Mesendoderm (in vitro differentiated cells): ENCODE data around the gene BACH2.
"Not testable (repeated sequence)": the region's sequence is repeated elsewhere in the genome, so short reads cannot be mapped to it uniquely, and the experiment has no call there.

Experiments
- DNase-seq: peaks from one replicate; pipeline ENCODE4 v3.0.0; 2013
- H2AK5ac ChIP-seq: 2 replicates; pipeline ENCODE4 v1.6.1; 2013; ENCODE audit warnings: low read length, inconsistent platforms
- H2BK120ac ChIP-seq: 2 replicates; pipeline ENCODE4 v1.6.1; 2013; ENCODE audit warnings: low read depth, mild to moderate bottlenecking, low read length, moderate library complexity, mixed read lengths
- H2BK15ac ChIP-seq: replicated peaks from 2 replicates; pipeline ENCODE4 v1.6.1; 2013; ENCODE audit warnings: low read depth, mild to moderate bottlenecking, moderate library complexity
- H2BK5ac ChIP-seq: 2 replicates; pipeline ENCODE4 v1.6.1; 2013; ENCODE audit warnings: low read length, inconsistent platforms
- H3K18ac ChIP-seq: 2 replicates; pipeline ENCODE4 v1.6.1; 2013; ENCODE audit warnings: mild to moderate bottlenecking, low read length, mixed read lengths
- H3K23ac ChIP-seq: one replicate; pipeline ENCODE4 v1.6.1; 2013; ENCODE audit warnings: low read length
- H3K27ac ChIP-seq: 2 replicates; pipeline ENCODE4 v1.5.1; 2013; ENCODE audit warnings: low read depth, mild to moderate bottlenecking, inconsistent platforms, low read length, moderate library complexity
- H3K27me3 ChIP-seq: 2 replicates; pipeline ENCODE4 v1.6.1; 2013; ENCODE audit warnings: low read length, control low read depth, mild to moderate bottlenecking, inconsistent platforms; ENCODE audit not compliant: insufficient read depth, poor library complexity
- H3K36me3 ChIP-seq: 2 replicates; pipeline ENCODE4 v1.6.1; 2013; ENCODE audit warnings: low read length, inconsistent platforms; ENCODE audit not compliant: control insufficient read depth, insufficient read depth
- H3K4ac ChIP-seq: one replicate; pipeline ENCODE4 v1.6.1; 2013; ENCODE audit warnings: low read depth, mild to moderate bottlenecking, low read length, moderate library complexity
- H3K4me1 ChIP-seq: 2 replicates; pipeline ENCODE4 v1.6.1; 2013; ENCODE audit warnings: low read depth, low read length, inconsistent platforms; ENCODE audit not compliant: control insufficient read depth
- H3K4me2 ChIP-seq: 2 replicates; pipeline ENCODE4 v1.6.1; 2013; ENCODE audit warnings: low read length
- H3K4me3 ChIP-seq: 2 replicates; pipeline ENCODE4 v1.5.1; 2013; ENCODE audit warnings: mild to moderate bottlenecking, low read length
- H3K56ac ChIP-seq: one replicate; pipeline ENCODE4 v1.6.1; 2013; ENCODE audit warnings: low read length
- H3K79me1 ChIP-seq: 2 replicates; pipeline ENCODE4 v1.6.1; 2013; ENCODE audit warnings: low read length, inconsistent platforms
- H3K79me2 ChIP-seq: 2 replicates; pipeline ENCODE4 v1.6.1; 2013; ENCODE audit warnings: mild to moderate bottlenecking, low read length; ENCODE audit not compliant: control insufficient read depth, insufficient read depth
- H3K9ac ChIP-seq: 2 replicates; pipeline ENCODE4 v1.6.1; 2013; ENCODE audit warnings: low read length, inconsistent platforms
- H4K5ac ChIP-seq: one replicate; pipeline ENCODE4 v1.6.1; 2013; ENCODE audit warnings: low read length
- H4K8ac ChIP-seq: one replicate; pipeline ENCODE4 v1.6.1; 2013; ENCODE audit warnings: low read depth, mild to moderate bottlenecking, control low read depth, low read length, moderate library complexity
- WGBS: extraction: QIAGEN DNeasy Blood & Tissue Kit; methylation state at CpG from one replicate; pipeline ENCODE4 v1.1.7; 2013; ENCODE audit warnings: low lambda C conversion rate, missing lambda C conversion rate; ENCODE audit not compliant: insufficient coverage; ENCODE audit errors: extremely low coverage; 5-methylcytosine and 5-hydroxymethylcytosine counted together

The BACH2 gene

GRCh38 chr6:90332978-90333543, 36.4 kb upstream of the BACH2 start:
- H3K9ac ChIP-seq, H2AK5ac ChIP-seq, H3K36me3 ChIP-seq, H3K18ac ChIP-seq, H3K23ac ChIP-seq, H3K4ac ChIP-seq, H3K79me2 ChIP-seq, H3K27me3 ChIP-seq, H3K4me2 ChIP-seq, H2BK15ac ChIP-seq, H4K5ac ChIP-seq, H4K8ac ChIP-seq, DNase-seq, H2BK5ac ChIP-seq, H2BK120ac ChIP-seq, H3K79me1 ChIP-seq, H3K4me3 ChIP-seq, H3K4me1 ChIP-seq, H3K27ac ChIP-seq, H3K56ac ChIP-seq: not testable (repeated sequence)
- WGBS = no CpG with 5 or more reads among the region's 2 CpGs

GRCh38 chr6:90329386-90330077, 32.9 kb upstream of the BACH2 start:
- Histone ChIP-seq H3K79me1 (no peaks in the 10 kb centered on the region), H3K4me2 (no peak overlapping the region), H3K4me1 (no peaks in the 10 kb centered on the region), H4K5ac (no peak overlapping the region), H2BK120ac (no peak overlapping the region), H3K4ac (no peak overlapping the region), H2BK5ac (no peak overlapping the region), H2AK5ac (no peak overlapping the region), H3K23ac (no peak overlapping the region), H2BK15ac (no peak overlapping the region), H3K18ac (no peak overlapping the region), H3K27me3 (no peaks in the 10 kb centered on the region), H3K56ac (no peak overlapping the region), H3K27ac (no peak overlapping the region), H3K79me2 (no peaks in the 10 kb centered on the region), H4K8ac (no peak overlapping the region), H3K9ac (no peak overlapping the region), H3K4me3 (no peak overlapping the region), H3K36me3 (no peaks in the 10 kb centered on the region)
- WGBS = no CpG with 5 or more reads among the region's 2 CpGs
- DNase-seq = peak; percentile 96

GRCh38 chr6:90328004-90328403, 31.4 kb upstream of the BACH2 start:
- H3K4me3 ChIP-seq = no peak overlapping the region
- H3K18ac ChIP-seq = no peak overlapping the region
- no peak overlapping the region for H3K4ac ChIP-seq
- H4K8ac ChIP-seq = no peak overlapping the region
- no peak overlapping the region for H3K27ac ChIP-seq
- no peak overlapping the region for H3K4me2 ChIP-seq
- H2BK5ac ChIP-seq = no peak overlapping the region
- H2BK15ac ChIP-seq = no peak overlapping the region
- H4K5ac ChIP-seq = no peak overlapping the region
- H3K4me1 ChIP-seq = no peaks in the 10 kb centered on the region
- no peak overlapping the region for H2BK120ac ChIP-seq
- no peak overlapping the region for H2AK5ac ChIP-seq
- H3K9ac ChIP-seq = no peak overlapping the region
- DNase-seq = no peak
- H3K23ac ChIP-seq = no peak overlapping the region
- H3K79me2 ChIP-seq = no peaks in the 10 kb centered on the region
- no CpG with 5 or more reads among the region's 1 CpG for WGBS
- H3K27me3 ChIP-seq = no peaks in the 10 kb centered on the region
- H3K36me3 ChIP-seq = no peaks in the 10 kb centered on the region
- H3K56ac ChIP-seq = no peak overlapping the region
- H3K79me1 ChIP-seq = no peaks in the 10 kb centered on the region

- no peak overlapping the region for H3K9ac ChIP-seq
- no peaks in the 10 kb centered on the region for H3K36me3 ChIP-seq
- no peak overlapping the region for H3K56ac ChIP-seq
- H3K23ac ChIP-seq = no peak overlapping the region
- no CpG with 5 or more reads among the region's 3 CpGs for WGBS
- H3K4me1 ChIP-seq = no peaks in the 10 kb centered on the region
- no peak overlapping the region for H2BK5ac ChIP-seq
- H3K27ac ChIP-seq = no peak overlapping the region
- no peak for DNase-seq
- no peaks in the 10 kb centered on the region for H3K79me2 ChIP-seq
- H4K5ac ChIP-seq = no peak overlapping the region
- H2BK120ac ChIP-seq = no peak overlapping the region
- no peak overlapping the region for H3K4ac ChIP-seq
- H3K27me3 ChIP-seq = no peaks in the 10 kb centered on the region
- H3K79me1 ChIP-seq = no peaks in the 10 kb centered on the region
- H2AK5ac ChIP-seq = no peak overlapping the region
- H3K4me3 ChIP-seq = no peak overlapping the region
- H3K18ac ChIP-seq = no peak overlapping the region
- H2BK15ac ChIP-seq = no peak overlapping the region
- H3K4me2 ChIP-seq = no peak overlapping the region
- no peak overlapping the region for H4K8ac ChIP-seq
Measured at GRCh38 chr6:90326404-90327057, 29.9 kb upstream of the BACH2 start.

- Histone ChIP-seq H4K5ac (no peak overlapping the region), H3K4me1 (no peaks in the 10 kb centered on the region), H3K27ac (no peak overlapping the region), H3K56ac (no peak overlapping the region), H3K4me2 (no peak overlapping the region), H3K23ac (no peak overlapping the region), H3K4ac (no peak overlapping the region), H2BK120ac (no peak overlapping the region), H3K79me2 (no peaks in the 10 kb centered on the region), H3K79me1 (no peaks in the 10 kb centered on the region), H3K4me3 (no peak overlapping the region), H3K27me3 (no peaks in the 10 kb centered on the region), H2AK5ac (no peak overlapping the region), H4K8ac (no peak overlapping the region), H2BK5ac (no peak overlapping the region), H3K18ac (no peak overlapping the region), H2BK15ac (no peak overlapping the region), H3K36me3 (no peaks in the 10 kb centered on the region), H3K9ac (no peak overlapping the region)
- DNase-seq = no peak
- no CpG with 5 or more reads among the region's 6 CpGs for WGBS
Measured at GRCh38 chr6:90323706-90324105, 27.1 kb upstream of the BACH2 start.
